ENCODE data around the gene CIDEC. TPM values are rescaled to one million over a fixed set of nuclear protein-coding genes. Genes with fewer than 3 reads are reported as not detected.

Gene CIDEC
- total and polyA plus RNA-seq, 2 of the 13 experiments (the other 11 are each of a cell fraction or from before 2014, with no cell fraction given) = 2.5 to 10.4 TPM

- TF ChIP-seq GLMP (CRISPR knock-in tag; IDR thresholded peaks at IDR 0.05; ENCODE audit: borderline replicate concordance) = no peak
- no peak for TF ChIP-seq FOXK2 (IDR thresholded peaks at IDR 0.05)
- TF ChIP-seq, protein P1, sequence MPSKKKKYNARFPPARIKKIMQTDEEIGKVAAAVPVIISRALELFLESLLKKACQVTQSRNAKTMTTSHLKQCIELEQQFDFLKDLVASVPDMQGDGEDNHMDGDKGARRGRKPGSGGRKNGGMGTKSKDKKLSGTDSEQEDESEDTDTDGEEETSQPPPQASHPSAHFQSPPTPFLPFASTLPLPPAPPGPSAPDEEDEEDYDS (CRISPR knock-in tag; IDR thresholded peaks at IDR 0.05) = 0 out of 2 replicates have a peak, but pooled peaks have one; percentile 43
- TF ChIP-seq, protein P2, sequence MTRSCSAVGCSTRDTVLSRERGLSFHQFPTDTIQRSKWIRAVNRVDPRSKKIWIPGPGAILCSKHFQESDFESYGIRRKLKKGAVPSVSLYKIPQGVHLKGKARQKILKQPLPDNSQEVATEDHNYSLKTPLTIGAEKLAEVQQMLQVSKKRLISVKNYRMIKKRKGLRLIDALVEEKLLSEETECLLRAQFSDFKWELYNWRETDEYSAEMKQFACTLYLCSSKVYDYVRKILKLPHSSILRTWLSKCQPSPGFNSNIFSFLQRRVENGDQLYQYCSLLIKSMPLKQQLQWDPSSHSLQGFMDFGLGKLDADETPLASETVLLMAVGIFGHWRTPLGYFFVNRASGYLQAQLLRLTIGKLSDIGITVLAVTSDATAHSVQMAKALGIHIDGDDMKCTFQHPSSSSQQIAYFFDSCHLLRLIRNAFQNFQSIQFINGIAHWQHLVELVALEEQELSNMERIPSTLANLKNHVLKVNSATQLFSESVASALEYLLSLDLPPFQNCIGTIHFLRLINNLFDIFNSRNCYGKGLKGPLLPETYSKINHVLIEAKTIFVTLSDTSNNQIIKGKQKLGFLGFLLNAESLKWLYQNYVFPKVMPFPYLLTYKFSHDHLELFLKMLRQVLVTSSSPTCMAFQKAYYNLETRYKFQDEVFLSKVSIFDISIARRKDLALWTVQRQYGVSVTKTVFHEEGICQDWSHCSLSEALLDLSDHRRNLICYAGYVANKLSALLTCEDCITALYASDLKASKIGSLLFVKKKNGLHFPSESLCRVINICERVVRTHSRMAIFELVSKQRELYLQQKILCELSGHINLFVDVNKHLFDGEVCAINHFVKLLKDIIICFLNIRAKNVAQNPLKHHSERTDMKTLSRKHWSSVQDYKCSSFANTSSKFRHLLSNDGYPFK (CRISPR knock-in tag; IDR thresholded peaks at IDR 0.05; ENCODE audit: borderline replicate concordance) = peak; percentile 42; the same call in 1 of the 2 replicates
- TF ChIP-seq ATAD3A (CRISPR knock-in tag; IDR thresholded peaks at IDR 0.05) = no peak
- TF ChIP-seq SP4 (CRISPR knock-in tag; IDR thresholded peaks at IDR 0.05) = peak; percentile 14; the same call in 1 of the 2 replicates
- TF ChIP-seq, protein P3, sequence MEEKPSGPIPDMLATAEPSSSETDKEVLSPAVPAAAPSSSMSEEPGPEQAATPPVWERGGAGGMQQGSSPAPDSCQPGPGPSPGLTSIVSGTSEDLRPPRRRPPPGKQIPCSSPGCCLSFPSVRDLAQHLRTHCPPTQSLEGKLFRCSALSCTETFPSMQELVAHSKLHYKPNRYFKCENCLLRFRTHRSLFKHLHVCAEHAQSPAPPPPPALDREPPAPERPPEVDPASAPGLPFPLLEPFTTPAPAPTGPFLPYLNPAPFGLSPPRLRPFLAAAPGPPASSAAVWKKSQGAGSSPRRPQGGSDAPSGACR (CRISPR knock-in tag; IDR thresholded peaks at IDR 0.05) = no peak
- TF ChIP-seq GPN1 (CRISPR knock-in tag; IDR thresholded peaks at IDR 0.05; ENCODE audit: borderline replicate concordance) = no peak
- no peak for TF ChIP-seq AGO2 (optimal IDR thresholded peaks at IDR 0.05; ENCODE audit: low read depth, low read length)
- no peak for TF ChIP-seq ZBTB1 (CRISPR knock-in tag; IDR thresholded peaks at IDR 0.05; ENCODE audit: borderline replicate concordance)
- no peak for TF ChIP-seq AKAP8 (CRISPR knock-in tag; IDR thresholded peaks at IDR 0.05)
- no peak for TF ChIP-seq KDM5A (IDR thresholded peaks at IDR 0.05; ENCODE audit: borderline replicate concordance, low read length)
- TF ChIP-seq, protein P4, sequence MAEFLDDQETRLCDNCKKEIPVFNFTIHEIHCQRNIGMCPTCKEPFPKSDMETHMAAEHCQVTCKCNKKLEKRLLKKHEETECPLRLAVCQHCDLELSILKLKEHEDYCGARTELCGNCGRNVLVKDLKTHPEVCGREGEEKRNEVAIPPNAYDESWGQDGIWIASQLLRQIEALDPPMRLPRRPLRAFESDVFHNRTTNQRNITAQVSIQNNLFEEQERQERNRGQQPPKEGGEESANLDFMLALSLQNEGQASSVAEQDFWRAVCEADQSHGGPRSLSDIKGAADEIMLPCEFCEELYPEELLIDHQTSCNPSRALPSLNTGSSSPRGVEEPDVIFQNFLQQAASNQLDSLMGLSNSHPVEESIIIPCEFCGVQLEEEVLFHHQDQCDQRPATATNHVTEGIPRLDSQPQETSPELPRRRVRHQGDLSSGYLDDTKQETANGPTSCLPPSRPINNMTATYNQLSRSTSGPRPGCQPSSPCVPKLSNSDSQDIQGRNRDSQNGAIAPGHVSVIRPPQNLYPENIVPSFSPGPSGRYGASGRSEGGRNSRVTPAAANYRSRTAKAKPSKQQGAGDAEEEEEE (CRISPR knock-in tag; IDR thresholded peaks at IDR 0.05; ENCODE audit: borderline replicate concordance) = no peak
- TF ChIP-seq REPIN1 (CRISPR knock-in tag; IDR thresholded peaks at IDR 0.05; ENCODE audit: borderline replicate concordance, low read depth) = no peak
- no peak for TF ChIP-seq ZFP36 (IDR thresholded peaks at IDR 0.05; ENCODE audit: borderline replicate concordance, low read depth, low read length, partially characterized antibody)
- no peak for TF ChIP-seq DNMT3B (CRISPR knock-in tag; conservative IDR thresholded peaks at IDR 0.05)
- TF ChIP-seq, protein P5, sequence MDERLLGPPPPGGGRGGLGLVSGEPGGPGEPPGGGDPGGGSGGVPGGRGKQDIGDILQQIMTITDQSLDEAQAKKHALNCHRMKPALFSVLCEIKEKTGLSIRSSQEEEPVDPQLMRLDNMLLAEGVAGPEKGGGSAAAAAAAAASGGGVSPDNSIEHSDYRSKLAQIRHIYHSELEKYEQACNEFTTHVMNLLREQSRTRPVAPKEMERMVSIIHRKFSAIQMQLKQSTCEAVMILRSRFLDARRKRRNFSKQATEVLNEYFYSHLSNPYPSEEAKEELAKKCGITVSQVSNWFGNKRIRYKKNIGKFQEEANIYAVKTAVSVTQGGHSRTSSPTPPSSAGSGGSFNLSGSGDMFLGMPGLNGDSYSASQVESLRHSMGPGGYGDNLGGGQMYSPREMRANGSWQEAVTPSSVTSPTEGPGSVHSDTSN (CRISPR knock-in tag; IDR thresholded peaks at IDR 0.05) = no peak
- TF ChIP-seq BRF2 (CRISPR knock-in tag; IDR thresholded peaks at IDR 0.05) = no peak
- TF ChIP-seq SOX13 (IDR thresholded peaks at IDR 0.05) = no peak
- TF ChIP-seq SOX13 (CRISPR knock-in tag; conservative IDR thresholded peaks at IDR 0.05 in 1 of 2, IDR thresholded peaks at IDR 0.05 in 1 of 2) = no peak
Measured at GRCh38 chr3:9878700-9879099, 1.4 kb downstream of the CIDEC start (continued).

Measured in HepG2 (cell line).